B cell (primary cell): ENCODE measurements around the gene KLRB1.
"Not testable (repeated sequence)": the region's sequence is repeated elsewhere in the genome, so short reads cannot be mapped to it uniquely, and the experiment has no call there.

Experiments
- EZH2 ChIP-seq: IDR thresholded peaks from 2 replicates; pipeline ENCODE4 v1.6.1; 2012; ENCODE audit warnings: borderline replicate concordance, low read depth, mild to moderate bottlenecking, moderate library complexity, low read length; ENCODE audit not compliant: insufficient read depth, poor library complexity, severe bottlenecking
- TF ChIP-seq, protein P1 (sequence below): fragments of 200-600 bp; IDR thresholded peaks from one replicate; pipeline ENCODE4 v1.8.0; 2022; ENCODE audit warnings: antibody characterized with exemption, mild to moderate bottlenecking

DNA sequence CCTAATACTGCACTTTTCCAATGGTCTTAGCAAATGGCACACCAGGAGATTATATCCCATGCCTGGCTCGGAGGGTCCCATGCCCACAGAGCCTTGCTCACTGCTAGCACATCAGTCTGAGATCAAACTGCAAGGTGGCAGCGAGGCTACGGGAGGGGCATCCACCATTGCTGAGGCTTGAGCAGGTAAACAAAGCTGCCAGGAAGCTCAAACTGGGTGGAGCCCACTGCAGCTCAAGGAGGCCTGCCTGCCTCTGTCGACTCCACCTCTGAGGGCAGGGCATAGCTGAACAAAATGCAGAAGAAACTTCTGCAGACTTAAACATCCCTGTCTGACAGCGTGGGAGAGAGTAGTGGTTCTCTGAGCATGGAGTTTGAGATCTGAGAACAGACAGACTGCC lies 2.9 kb upstream of the KLRB1 start:
- not testable (repeated sequence) for TF ChIP-seq EZH2
- TF ChIP-seq, protein P1, sequence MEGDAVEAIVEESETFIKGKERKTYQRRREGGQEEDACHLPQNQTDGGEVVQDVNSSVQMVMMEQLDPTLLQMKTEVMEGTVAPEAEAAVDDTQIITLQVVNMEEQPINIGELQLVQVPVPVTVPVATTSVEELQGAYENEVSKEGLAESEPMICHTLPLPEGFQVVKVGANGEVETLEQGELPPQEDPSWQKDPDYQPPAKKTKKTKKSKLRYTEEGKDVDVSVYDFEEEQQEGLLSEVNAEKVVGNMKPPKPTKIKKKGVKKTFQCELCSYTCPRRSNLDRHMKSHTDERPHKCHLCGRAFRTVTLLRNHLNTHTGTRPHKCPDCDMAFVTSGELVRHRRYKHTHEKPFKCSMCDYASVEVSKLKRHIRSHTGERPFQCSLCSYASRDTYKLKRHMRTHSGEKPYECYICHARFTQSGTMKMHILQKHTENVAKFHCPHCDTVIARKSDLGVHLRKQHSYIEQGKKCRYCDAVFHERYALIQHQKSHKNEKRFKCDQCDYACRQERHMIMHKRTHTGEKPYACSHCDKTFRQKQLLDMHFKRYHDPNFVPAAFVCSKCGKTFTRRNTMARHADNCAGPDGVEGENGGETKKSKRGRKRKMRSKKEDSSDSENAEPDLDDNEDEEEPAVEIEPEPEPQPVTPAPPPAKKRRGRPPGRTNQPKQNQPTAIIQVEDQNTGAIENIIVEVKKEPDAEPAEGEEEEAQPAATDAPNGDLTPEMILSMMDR: not testable (repeated sequence)
